GM19023 (cell line): ENCODE measurements around the gene MAP6.
"Not testable (repeated sequence)": the region's sequence is repeated elsewhere in the genome, so short reads cannot be mapped to it uniquely, and the experiment has no call there.

Source experiments
- ATAC-seq: cut with Tn5 transposase; IDR thresholded peaks from one replicate; pipeline ENCODE4 v1.9.1; 2021; ENCODE audit warnings: mild to moderate bottlenecking, moderate library complexity; ENCODE audit not compliant: unreplicated experiment

MAP6 gene

GRCh38 chr11:75668451-75669297 is at the start of gene MAP6:
Gene MAP6, minus strand, starts transcription at chr11:75669038. Its CDS starts 669 bp downstream, at chr11:75668369.
- no peak for ATAC-seq

GRCh38 chr11:75717608-75718418 is 49.0 kb upstream of the MAP6 start, which contains the start of gene MOGAT2:
Gene MOGAT2, plus strand, starts transcription at chr11:75717838. Its CDS starts 51 bp downstream, at chr11:75717889.
- no peak for ATAC-seq

GRCh38 chr11:75716659-75717058 is 47.8 kb upstream of the MAP6 start:
- ATAC-seq, result no peak

GRCh38 chr11:75715688-75716087 is 46.9 kb upstream of the MAP6 start:
- ATAC-seq, result no peak

- ATAC-seq, result no peak
These were observed 45.4 kb upstream of the MAP6 start for GRCh38 chr11:75714211-75714610.

- ATAC-seq, result peak; percentile 60
These were observed 37.5 kb upstream of the MAP6 start for GRCh38 chr11:75706260-75706729.

GRCh38 chr11:75705541-75705940 is 36.7 kb upstream of the MAP6 start:
- no peak for ATAC-seq

GRCh38 chr11:75703695-75704237 is 34.9 kb upstream of the MAP6 start:
- ATAC-seq, result no peak

- ATAC-seq, result no peak
These were observed 32.1 kb upstream of the MAP6 start for GRCh38 chr11:75700940-75701339.

- ATAC-seq, result no peak
These were observed 29.2 kb upstream of the MAP6 start for GRCh38 chr11:75697906-75698581.

- ATAC-seq, result no peak
These were observed 23.0 kb upstream of the MAP6 start for GRCh38 chr11:75691804-75692203.

- ATAC-seq, result peak; percentile 54
These were observed 21.2 kb upstream of the MAP6 start for GRCh38 chr11:75689863-75690609.

- not testable (repeated sequence) for ATAC-seq
These were observed 15.0 kb upstream of the MAP6 start for GRCh38 chr11:75683856-75684255.

- no peak for ATAC-seq
These were observed 10.7 kb upstream of the MAP6 start for GRCh38 chr11:75679566-75679965.

- no peak for ATAC-seq
These were observed 9.9 kb upstream of the MAP6 start for GRCh38 chr11:75678620-75679259.

GRCh38 chr11:75677909-75678308 is 9.1 kb upstream of the MAP6 start:
- ATAC-seq, result no peak

GRCh38 chr11:75677275-75677674 is 8.4 kb upstream of the MAP6 start:
- ATAC-seq, result no peak

- ATAC-seq, result no peak
These were observed 5.2 kb upstream of the MAP6 start for GRCh38 chr11:75673977-75674582.

- ATAC-seq, result no peak
These were observed 897 bp downstream of the MAP6 start for GRCh38 chr11:75667831-75668450.
